Measurements from ENCODE around the gene ZBED1.
"Not testable (repeated sequence)": the region's sequence is repeated elsewhere in the genome, so short reads cannot be mapped to it uniquely, and the experiment has no call there.

ZBED1 gene

DNA sequence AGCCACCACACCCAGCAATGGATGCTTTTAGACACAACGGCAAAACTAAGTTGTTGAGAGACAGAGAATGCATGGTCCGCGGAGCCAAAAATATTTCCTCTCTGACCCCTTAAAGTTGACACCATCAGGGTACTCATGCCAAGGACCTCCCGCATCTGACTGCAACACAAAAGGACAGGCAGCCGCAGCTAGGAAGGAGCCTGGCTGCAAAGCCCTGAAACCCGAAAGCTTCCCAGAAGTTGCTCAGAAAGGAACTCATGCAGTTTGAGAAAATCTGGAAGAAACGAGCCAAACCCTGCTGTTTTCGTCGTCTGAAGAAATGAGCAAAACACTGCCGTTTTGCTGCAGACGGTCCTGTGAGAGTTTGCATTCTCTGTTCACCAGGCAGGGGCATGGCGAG, 16.5 kb downstream of the ZBED1 start:
- Histone ChIP-seq H3K9me3 (ENCODE audit: control insufficient read depth, low read length) (no peaks in the 10 kb centered on the region), H3K27ac (ENCODE audit: low read depth, low read length, severe bottlenecking) (no peak overlapping the region), H3K4me3 (ENCODE audit: extremely low read depth, insufficient read depth, low read length, poor library complexity, severe bottlenecking) (no peak overlapping the region), H3K4me1 (ENCODE audit: control insufficient read depth, insufficient read depth, low read length, poor library complexity, severe bottlenecking) (peaks cover 3% of the 10 kb centered on the region), H3K36me3 (ENCODE audit: control insufficient read depth, insufficient read depth, low read length) (peaks cover 43% of the 10 kb centered on the region)
- 89 to 91% methylated on average over 12 of the region's 12 CpGs for WGBS, 2 experiments (ENCODE audit: insufficient coverage in 2 of 2)

DNA sequence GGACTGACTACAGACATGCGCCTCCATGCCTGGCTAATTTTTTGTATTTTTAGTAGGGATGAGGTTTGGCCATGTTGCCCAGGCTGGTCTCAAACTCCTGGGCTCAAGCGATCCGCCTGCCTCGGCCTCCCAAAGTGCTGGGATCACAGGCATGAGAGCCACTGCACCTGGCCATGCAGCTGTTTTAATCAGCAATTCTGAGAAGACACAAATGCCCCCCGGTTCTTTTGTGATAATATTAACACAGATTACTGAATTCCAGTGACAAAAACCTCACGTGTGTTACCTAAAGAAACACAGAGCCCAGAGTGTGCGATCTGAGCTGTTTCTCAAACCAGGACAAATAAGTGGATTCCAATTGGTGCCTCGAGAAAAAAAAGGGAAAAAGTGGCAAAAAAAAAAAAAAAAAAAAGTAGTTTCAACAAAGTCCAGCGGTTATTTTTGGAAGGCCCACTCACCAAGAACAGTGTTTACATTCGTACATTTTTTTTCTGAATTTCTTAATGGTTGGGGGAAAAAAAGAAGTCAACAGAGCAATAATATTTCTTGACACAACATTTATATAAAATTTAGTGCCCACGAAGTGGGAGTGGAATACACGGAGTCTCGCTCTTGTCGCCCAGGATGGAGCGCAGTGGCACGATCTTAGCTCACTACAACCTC, 17.2 kb downstream of the ZBED1 start:
- WGBS, 2 experiments (ENCODE audit: insufficient coverage in 2 of 2) = 98 to 100% methylated on average over 8 to 11 of the region's 16 CpGs
- no peak overlapping the region for H3K4me3 ChIP-seq (ENCODE audit: extremely low read depth, insufficient read depth, low read length, poor library complexity, severe bottlenecking)

DNA sequence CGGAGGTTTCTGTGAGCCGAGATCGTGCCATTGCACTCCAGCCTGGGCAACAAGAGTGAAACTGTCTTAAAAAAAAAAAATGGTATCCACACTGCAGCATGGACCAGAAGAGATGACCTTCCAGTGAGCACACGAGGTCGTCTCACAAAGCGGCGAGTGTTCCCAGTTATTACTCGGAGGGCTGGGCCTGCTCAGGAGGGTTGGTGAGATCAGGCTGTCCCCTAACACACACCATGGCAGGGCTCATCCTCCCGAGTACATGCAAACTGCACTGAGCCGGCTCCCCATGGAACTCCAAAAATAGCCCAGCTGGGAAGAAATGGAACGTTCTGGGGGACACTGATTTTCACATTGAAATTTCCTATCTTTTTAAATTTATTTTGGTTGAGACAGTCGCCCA, 19.2 kb downstream of the ZBED1 start:
- not testable (repeated sequence) for H3K4me1 ChIP-seq (ENCODE audit: control insufficient read depth, insufficient read depth, low read length, poor library complexity, severe bottlenecking); H3K4me3 ChIP-seq (ENCODE audit: extremely low read depth, insufficient read depth, low read length, poor library complexity, severe bottlenecking); H3K27ac ChIP-seq (ENCODE audit: low read depth, low read length, severe bottlenecking); H3K9me3 ChIP-seq (ENCODE audit: control insufficient read depth, low read length)
- H3K36me3 ChIP-seq (ENCODE audit: control insufficient read depth, insufficient read depth, low read length) = peaks cover 17% of the 10 kb centered on the region
- 91 to 99% methylated on average over 6 to 7 of the region's 12 CpGs for WGBS, 2 experiments (ENCODE audit: insufficient coverage in 2 of 2)

More for the DNA sequence above, 17.2 kb downstream of the ZBED1 start:
- no peak overlapping the region for H3K27ac ChIP-seq (ENCODE audit: low read depth, low read length, severe bottlenecking)
- H3K36me3 ChIP-seq (ENCODE audit: control insufficient read depth, insufficient read depth, low read length) = peaks cover 36% of the 10 kb centered on the region
- H3K4me1 ChIP-seq (ENCODE audit: control insufficient read depth, insufficient read depth, low read length, poor library complexity, severe bottlenecking) = peaks cover 3% of the 10 kb centered on the region
- H3K9me3 ChIP-seq (ENCODE audit: control insufficient read depth, low read length) = no peaks in the 10 kb centered on the region

DNA sequence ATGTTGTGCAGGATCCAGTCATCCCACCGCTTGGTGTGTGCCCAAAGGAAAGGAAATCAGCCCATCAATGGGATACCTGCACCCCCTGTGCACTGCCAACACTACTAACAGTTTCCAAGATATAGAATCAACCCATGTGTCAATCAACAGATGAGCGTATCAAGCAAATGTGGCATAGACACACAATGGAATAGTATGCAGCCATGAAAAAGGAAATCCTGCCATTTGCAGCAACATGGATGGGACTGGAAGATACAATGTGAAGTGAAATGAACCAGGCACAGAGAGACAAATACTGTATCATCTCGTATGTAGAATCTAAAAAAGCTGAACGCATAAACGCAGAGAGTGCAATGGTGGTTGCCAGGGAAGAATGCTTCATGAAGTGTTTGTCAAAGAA, 20.8 kb downstream of the ZBED1 start:
- 94 to 98% methylated on average over 5 of the region's 5 CpGs for WGBS, 2 experiments (ENCODE audit: insufficient coverage in 2 of 2)
- H3K9me3 ChIP-seq (ENCODE audit: control insufficient read depth, low read length); H3K4me1 ChIP-seq (ENCODE audit: control insufficient read depth, insufficient read depth, low read length, poor library complexity, severe bottlenecking); H3K27ac ChIP-seq (ENCODE audit: low read depth, low read length, severe bottlenecking); H3K4me3 ChIP-seq (ENCODE audit: extremely low read depth, insufficient read depth, low read length, poor library complexity, severe bottlenecking); H3K36me3 ChIP-seq (ENCODE audit: control insufficient read depth, insufficient read depth, low read length): not testable (repeated sequence)

DNA sequence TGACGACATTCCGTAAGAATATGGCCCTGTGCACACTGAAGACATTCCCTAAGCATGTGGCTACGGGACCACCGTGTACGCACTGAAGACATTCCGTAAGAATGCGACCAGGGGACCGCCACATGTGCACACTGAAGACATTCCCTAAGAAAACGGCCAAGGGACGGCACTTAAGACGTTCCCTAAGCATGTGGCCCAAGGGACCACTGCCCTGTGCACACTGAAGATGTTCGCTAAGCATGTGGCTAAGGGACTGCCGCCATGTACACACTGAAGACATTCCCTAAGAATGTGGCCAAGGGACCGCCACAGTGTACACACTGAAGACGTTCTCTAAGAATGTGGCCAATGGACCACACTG, 21.4 kb downstream of the ZBED1 start:
- Histone ChIP-seq H3K27ac (ENCODE audit: low read depth, low read length, severe bottlenecking) (no peak overlapping the region), H3K9me3 (ENCODE audit: control insufficient read depth, low read length) (no peaks in the 10 kb centered on the region), H3K4me1 (ENCODE audit: control insufficient read depth, insufficient read depth, low read length, poor library complexity, severe bottlenecking) (no peaks in the 10 kb centered on the region), H3K4me3 (ENCODE audit: extremely low read depth, insufficient read depth, low read length, poor library complexity, severe bottlenecking) (no peak overlapping the region), H3K36me3 (ENCODE audit: control insufficient read depth, insufficient read depth, low read length) (peaks cover 2% of the 10 kb centered on the region)
- WGBS, 2 experiments (ENCODE audit: insufficient coverage in 2 of 2) = 92 to 97% methylated on average over 15 of the region's 15 CpGs

DNA sequence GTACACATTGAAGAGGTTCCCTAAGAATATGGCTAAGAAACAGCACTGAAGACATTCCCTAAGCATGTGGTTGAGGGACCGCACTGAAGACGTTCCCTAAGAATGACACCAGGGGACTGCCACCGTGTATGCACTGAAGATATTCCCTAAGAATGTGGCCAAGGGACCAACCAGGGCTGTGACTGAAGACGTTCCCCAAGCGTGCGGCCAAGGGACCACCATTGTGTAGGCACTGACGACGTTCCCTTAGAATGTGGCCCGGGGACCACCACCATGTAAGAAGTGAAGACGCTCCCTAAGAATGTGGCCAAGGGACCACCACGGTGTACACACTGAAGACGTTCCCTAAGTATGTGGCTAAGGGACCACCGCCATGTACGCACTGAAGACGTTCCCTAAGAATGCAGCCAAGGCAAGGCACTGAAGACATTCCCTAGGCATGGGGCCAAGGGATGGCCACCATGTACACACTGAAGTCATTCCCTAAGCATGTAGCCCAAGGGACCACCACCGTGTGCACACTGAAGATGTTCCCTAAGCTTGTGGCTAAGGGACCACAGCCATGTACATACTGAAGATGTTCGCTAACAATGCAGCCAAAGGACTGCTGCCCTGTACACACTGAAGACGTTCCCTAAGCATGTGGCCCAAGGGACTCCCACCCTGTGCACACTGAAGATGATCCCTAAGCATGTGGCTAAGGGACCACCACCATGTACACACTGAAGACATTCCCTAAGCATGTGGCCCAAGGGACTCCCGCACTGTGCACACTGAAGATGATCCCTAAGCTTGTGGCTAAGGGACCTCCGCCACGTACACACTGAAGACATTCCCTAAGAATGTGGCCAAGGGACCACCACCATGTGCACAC, 22.0 kb downstream of the ZBED1 start:
- H3K36me3 ChIP-seq (ENCODE audit: control insufficient read depth, insufficient read depth, low read length) = no peaks in the 10 kb centered on the region
- no peak overlapping the region for H3K27ac ChIP-seq (ENCODE audit: low read depth, low read length, severe bottlenecking)
- no peaks in the 10 kb centered on the region for H3K4me1 ChIP-seq (ENCODE audit: control insufficient read depth, insufficient read depth, low read length, poor library complexity, severe bottlenecking)
- H3K9me3 ChIP-seq (ENCODE audit: control insufficient read depth, low read length) = no peaks in the 10 kb centered on the region
- 94 to 96% methylated on average over 21 of the region's 21 CpGs for WGBS, 2 experiments (ENCODE audit: insufficient coverage in 2 of 2)
- H3K4me3 ChIP-seq (ENCODE audit: extremely low read depth, insufficient read depth, low read length, poor library complexity, severe bottlenecking) = no peak overlapping the region

DNA sequence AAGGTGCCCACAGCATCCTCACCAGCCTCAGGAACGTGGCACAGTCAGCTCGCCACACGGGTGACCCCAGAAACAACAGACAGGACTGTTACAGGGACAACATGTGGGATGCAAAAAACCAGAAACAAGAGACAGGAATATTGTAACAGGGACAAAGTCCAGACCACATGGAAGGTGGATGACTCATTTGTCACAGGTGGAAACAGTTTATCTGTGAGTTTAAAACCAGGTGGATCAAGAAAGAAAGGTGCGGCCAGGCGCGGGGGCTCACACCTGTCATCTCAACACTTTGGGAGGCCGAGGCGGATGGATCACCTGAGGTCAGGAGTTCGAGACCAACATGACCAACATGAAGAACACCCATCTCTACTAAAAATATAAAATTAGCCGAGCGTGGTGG, 23.5 kb downstream of the ZBED1 start:
- not testable (repeated sequence) for H3K4me3 ChIP-seq (ENCODE audit: extremely low read depth, insufficient read depth, low read length, poor library complexity, severe bottlenecking); H3K27ac ChIP-seq (ENCODE audit: low read depth, low read length, severe bottlenecking); H3K36me3 ChIP-seq (ENCODE audit: control insufficient read depth, insufficient read depth, low read length); H3K4me1 ChIP-seq (ENCODE audit: control insufficient read depth, insufficient read depth, low read length, poor library complexity, severe bottlenecking); H3K9me3 ChIP-seq (ENCODE audit: control insufficient read depth, low read length)
- WGBS, 2 experiments (ENCODE audit: insufficient coverage in 2 of 2) = 88 to 95% methylated on average over 5 to 8 of the region's 11 CpGs

DNA sequence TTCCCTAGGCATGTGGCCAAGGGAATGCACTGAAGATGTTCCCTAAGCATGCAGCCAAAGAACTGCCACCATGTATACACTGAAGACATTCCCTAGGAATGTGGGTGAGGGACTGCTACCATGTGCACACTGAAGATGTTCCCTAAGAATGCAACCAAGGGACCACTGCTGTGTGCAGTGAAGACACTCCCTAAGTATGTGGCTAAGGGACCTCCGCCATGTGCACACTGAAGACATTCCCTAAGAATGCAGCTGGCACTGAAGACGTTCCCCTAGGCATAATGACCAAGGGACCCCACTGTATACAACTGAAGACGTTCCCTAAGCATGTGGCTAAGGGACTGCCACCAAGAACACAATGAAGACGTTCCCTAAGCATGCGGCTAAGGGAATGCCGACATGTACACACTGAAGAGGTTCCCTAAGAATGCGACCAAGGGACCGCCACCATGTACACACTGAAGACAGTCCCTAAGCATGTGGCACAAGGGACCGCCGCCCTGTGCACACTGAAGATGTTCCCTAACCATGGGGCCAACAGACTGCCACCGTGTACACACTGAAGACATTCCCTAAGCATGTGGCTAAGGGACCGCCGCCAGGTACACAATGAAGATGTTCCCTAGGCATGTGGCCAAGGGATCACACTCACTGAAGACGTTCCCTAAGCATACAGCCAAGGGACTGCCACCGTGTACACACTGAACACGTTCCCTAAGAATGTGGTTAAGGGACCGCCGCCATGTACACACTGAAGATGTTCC, 25.6 kb downstream of the ZBED1 start:
- WGBS, 2 experiments (ENCODE audit: insufficient coverage in 2 of 2) = 88 to 90% methylated on average over 18 of the region's 18 CpGs
- Histone ChIP-seq H3K27ac (ENCODE audit: low read depth, low read length, severe bottlenecking) (no peak overlapping the region), H3K4me1 (ENCODE audit: control insufficient read depth, insufficient read depth, low read length, poor library complexity, severe bottlenecking) (no peaks in the 10 kb centered on the region), H3K36me3 (ENCODE audit: control insufficient read depth, insufficient read depth, low read length) (no peaks in the 10 kb centered on the region), H3K9me3 (ENCODE audit: control insufficient read depth, low read length) (no peaks in the 10 kb centered on the region), H3K4me3 (ENCODE audit: extremely low read depth, insufficient read depth, low read length, poor library complexity, severe bottlenecking) (no peak overlapping the region)

DNA sequence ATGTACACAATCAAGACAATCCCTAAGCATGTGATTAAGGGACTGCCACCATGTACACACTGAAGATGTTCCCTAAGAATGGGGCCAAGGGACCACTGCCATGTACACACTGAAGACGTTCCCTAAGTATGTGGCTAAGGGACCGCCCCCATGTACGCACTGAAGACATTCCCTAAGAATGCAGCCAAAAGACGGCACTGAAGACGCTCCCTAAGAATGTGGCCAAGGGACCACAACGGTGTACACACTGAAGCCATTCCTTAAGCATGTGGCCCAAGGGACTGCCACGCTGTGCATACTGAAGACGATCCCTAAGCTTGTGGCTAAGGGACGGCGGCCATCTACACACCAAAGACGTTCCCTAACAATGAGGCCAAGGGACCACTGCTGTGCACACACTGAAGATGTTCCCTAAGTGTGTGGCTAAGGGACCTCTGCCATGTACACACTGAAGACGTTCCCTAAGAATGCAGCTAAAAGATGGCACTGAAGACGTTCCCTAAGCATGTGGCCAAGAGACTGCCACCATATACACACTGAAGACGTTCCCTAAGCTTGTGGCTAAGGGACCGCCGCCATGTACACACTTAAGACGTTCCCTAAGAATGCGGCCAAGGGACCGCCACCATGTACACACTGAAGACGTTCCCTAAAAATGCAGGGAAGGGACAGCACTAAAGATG, 26.4 kb downstream of the ZBED1 start:
- Histone ChIP-seq H3K27ac (ENCODE audit: low read depth, low read length, severe bottlenecking) (no peak overlapping the region), H3K4me3 (ENCODE audit: extremely low read depth, insufficient read depth, low read length, poor library complexity, severe bottlenecking) (no peak overlapping the region), H3K36me3 (ENCODE audit: control insufficient read depth, insufficient read depth, low read length) (no peaks in the 10 kb centered on the region), H3K4me1 (ENCODE audit: control insufficient read depth, insufficient read depth, low read length, poor library complexity, severe bottlenecking) (no peaks in the 10 kb centered on the region), H3K9me3 (ENCODE audit: control insufficient read depth, low read length) (no peaks in the 10 kb centered on the region)
- 90 to 91% methylated on average over 20 of the region's 20 CpGs for WGBS, 2 experiments (ENCODE audit: insufficient coverage in 2 of 2)

DNA sequence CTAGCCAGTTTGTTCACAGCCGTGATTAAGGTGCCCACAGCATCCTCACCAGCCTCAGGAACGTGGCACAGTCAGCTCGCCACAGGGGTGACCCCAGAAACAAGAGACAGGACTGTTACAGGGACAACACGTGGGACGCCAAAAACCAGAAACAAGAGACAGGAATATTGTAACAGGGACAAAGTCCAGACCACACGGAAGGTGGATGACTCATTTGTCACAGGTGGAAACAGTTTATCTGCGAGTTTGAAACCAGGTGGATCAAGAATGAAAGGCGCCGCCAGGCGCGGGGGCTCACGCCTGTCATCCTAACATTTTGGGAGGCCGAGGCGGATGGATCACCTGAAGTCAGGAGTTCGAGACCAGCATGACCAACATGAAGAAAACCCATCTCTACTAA, 27.7 kb downstream of the ZBED1 start:
- 91 to 96% methylated on average over 14 of the region's 15 CpGs for WGBS, 2 experiments (ENCODE audit: insufficient coverage in 2 of 2)
- not testable (repeated sequence) for H3K27ac ChIP-seq (ENCODE audit: low read depth, low read length, severe bottlenecking); H3K4me1 ChIP-seq (ENCODE audit: control insufficient read depth, insufficient read depth, low read length, poor library complexity, severe bottlenecking); H3K36me3 ChIP-seq (ENCODE audit: control insufficient read depth, insufficient read depth, low read length); H3K4me3 ChIP-seq (ENCODE audit: extremely low read depth, insufficient read depth, low read length, poor library complexity, severe bottlenecking); H3K9me3 ChIP-seq (ENCODE audit: control insufficient read depth, low read length)

All from mesodermal cell (in vitro differentiated cells).